A549 treated with DMSO at 1 μM for 4 hours (cell line): ENCODE data around the gene ZNRF4. TPM values are rescaled to one million over a fixed set of nuclear protein-coding genes. Genes with fewer than 3 reads are reported as not detected.

Experiments
- total RNA-seq: library from RNA; stranded (reverse); fragments of 200-300 nt; extraction: Qiagen RNA extraction; gene quantifications from 5 replicates; pipeline ENCODE4 v1.2.3, GENCODE V29; 2022; ENCODE audit warnings: low read depth

ZNRF4 gene
- not detected in 5 replicates for total RNA-seq

GRCh38 chr19:5455367-5456129 is at the start of gene ZNRF4:
Gene ZNRF4 (plus strand): TSS chr19:5455417. CDS start chr19:5455492, 75 bp downstream.

Other genes starting within 250 kb of the ZNRF4 start
- 21.5 to 37.9 TPM (median 28.5 TPM) in 5 replicates for gene PTPRS, start 114.6 kb upstream of the ZNRF4 start, total RNA-seq
- gene TINCR, start 112.5 kb downstream of the ZNRF4 start, total RNA-seq: 1.6 to 3.4 TPM (median 2.2 TPM) in 5 replicates
- 33.4 to 43.4 TPM (median 39.0 TPM) in 5 replicates for gene SAFB2, start 167.4 kb downstream of the ZNRF4 start, total RNA-seq
- gene SAFB, start 167.7 kb downstream of the ZNRF4 start, total RNA-seq: 52.6 to 64.8 TPM (median 61.8 TPM) in 5 replicates
- gene MICOS13, start 225.1 kb downstream of the ZNRF4 start, total RNA-seq: 47.2 to 69.6 TPM (median 61.4 TPM) in 5 replicates
- gene HSD11B1L, start 225.6 kb downstream of the ZNRF4 start, total RNA-seq: 3.4 to 5.3 TPM (median 3.9 TPM) in 5 replicates
- 726 to 796 TPM (median 738 TPM) in 5 replicates for gene RPL36, start 234.9 kb downstream of the ZNRF4 start, total RNA-seq